GM21515 (cell line): ENCODE data around the gene SLC25A26.

Source experiments
- ATAC-seq: cut with Tn5 transposase; IDR thresholded peaks from one replicate; pipeline ENCODE4 v1.9.1; 2021; ENCODE audit not compliant: unreplicated experiment

Gene SLC25A26

GRCh38 chr3:66394019-66394752, 173.4 kb downstream of the SLC25A26 start:
- peak; percentile 74 for ATAC-seq

- ATAC-seq: no peak
Measured at GRCh38 chr3:66394753-66395249, 174.0 kb downstream of the SLC25A26 start.

- no peak for ATAC-seq
Measured at GRCh38 chr3:66395635-66396034, 174.8 kb downstream of the SLC25A26 start.

GRCh38 chr3:66396161-66396760, 175.5 kb downstream of the SLC25A26 start:
- no peak for ATAC-seq

GRCh38 chr3:66396888-66397287, 176.1 kb downstream of the SLC25A26 start:
- no peak for ATAC-seq

GRCh38 chr3:66397745-66398144, 176.9 kb downstream of the SLC25A26 start:
- ATAC-seq: no peak

GRCh38 chr3:66398228-66399025, 177.6 kb downstream of the SLC25A26 start:
- no peak for ATAC-seq

GRCh38 chr3:66399529-66400232, 178.9 kb downstream of the SLC25A26 start:
- ATAC-seq: no peak

GRCh38 chr3:66400411-66401156, 179.8 kb downstream of the SLC25A26 start:
- ATAC-seq: no peak

GRCh38 chr3:66401157-66401550, 180.4 kb downstream of the SLC25A26 start:
- no peak for ATAC-seq

- ATAC-seq: no peak
Measured at GRCh38 chr3:66401675-66402491, 181.1 kb downstream of the SLC25A26 start.

- no peak for ATAC-seq
Measured at GRCh38 chr3:66402596-66403290, 181.9 kb downstream of the SLC25A26 start.

GRCh38 chr3:66403323-66403990, 182.7 kb downstream of the SLC25A26 start:
- ATAC-seq: no peak

- ATAC-seq: no peak
Measured at GRCh38 chr3:66404197-66404596, 183.4 kb downstream of the SLC25A26 start.

GRCh38 chr3:66404903-66405700, 184.3 kb downstream of the SLC25A26 start:
- no peak for ATAC-seq

GRCh38 chr3:66405701-66406091, 184.9 kb downstream of the SLC25A26 start:
- ATAC-seq: no peak

- no peak for ATAC-seq
Measured at GRCh38 chr3:66406163-66406562, 185.4 kb downstream of the SLC25A26 start.
